ENCODE data around the gene HBD.

HBD gene

GRCh38 chr11:5230266-5230665 lies 4.0 kb downstream of the HBD start:
- Histone ChIP-seq H3K36me3 (ENCODE audit: insufficient read depth, low read length) (no peaks in the 10 kb centered on the region), H3K9ac (ENCODE audit: low read depth, low read length) (no peak overlapping the region), H3K27me3 (ENCODE audit: control insufficient read depth, insufficient read depth, low read length) (peaks cover 10% of the 10 kb centered on the region), H3K4me2 (ENCODE audit: low read length) (no peak overlapping the region), H3K4me1 (ENCODE audit: control insufficient read depth, insufficient read depth, low read length) (no peaks in the 10 kb centered on the region), H3K9me3 (replicated peaks; ENCODE audit: low read length) (no peaks in the 10 kb centered on the region), H3K4me3 (ENCODE audit: low read length) (no peak overlapping the region)

DNA sequence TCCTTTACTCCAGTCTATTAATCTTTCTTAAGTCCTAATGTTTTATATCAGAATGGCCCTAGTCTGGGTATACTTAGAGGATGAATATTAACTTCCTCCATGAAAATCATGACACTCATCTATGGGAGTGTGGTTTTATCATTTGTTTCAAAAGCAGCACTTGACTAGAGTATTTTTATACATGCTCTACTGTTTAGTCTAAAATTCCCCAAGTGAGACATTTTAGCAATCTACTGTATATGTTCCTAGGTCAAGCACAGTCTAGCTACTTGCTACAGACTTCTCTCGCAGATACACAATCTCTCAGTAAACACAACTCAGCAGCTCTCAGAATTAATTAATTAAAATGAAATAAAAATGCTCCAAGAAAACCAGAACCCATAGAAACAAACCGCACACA lies 4.5 kb downstream of the HBD start:
- Histone ChIP-seq H3K4me1 (ENCODE audit: control insufficient read depth, insufficient read depth, low read length) (no peaks in the 10 kb centered on the region), H3K36me3 (ENCODE audit: insufficient read depth, low read length) (no peaks in the 10 kb centered on the region), H3K27me3 (ENCODE audit: control insufficient read depth, insufficient read depth, low read length) (peaks cover 10% of the 10 kb centered on the region), H3K9me3 (replicated peaks; ENCODE audit: low read length) (no peaks in the 10 kb centered on the region), H3K4me2 (ENCODE audit: low read length) (no peak overlapping the region), H3K4me3 (ENCODE audit: low read length) (no peak overlapping the region), H3K9ac (ENCODE audit: low read depth, low read length) (no peak overlapping the region)

DNA sequence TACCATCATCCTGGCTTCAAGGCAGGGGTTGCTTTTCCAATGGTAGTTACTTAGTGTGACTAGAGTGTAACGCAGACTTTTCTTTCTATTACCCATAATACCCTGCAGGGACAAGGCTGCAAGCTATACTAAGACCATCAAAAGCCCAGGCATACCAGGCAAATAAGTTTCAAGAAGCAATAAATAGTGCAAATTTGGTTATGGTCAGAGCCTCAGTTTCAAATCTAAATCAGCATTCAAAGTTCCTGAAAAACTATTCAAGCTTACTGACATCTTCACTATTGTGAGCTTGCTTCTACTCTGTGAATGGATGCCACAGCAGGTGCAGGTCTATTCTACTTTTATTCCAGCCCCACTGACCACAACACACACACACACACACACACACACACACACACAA lies 4.9 kb downstream of the HBD start:
- Histone ChIP-seq H3K4me3 (ENCODE audit: low read length) (no peak overlapping the region), H3K9ac (ENCODE audit: low read depth, low read length) (no peak overlapping the region), H3K4me1 (ENCODE audit: control insufficient read depth, insufficient read depth, low read length) (no peaks in the 10 kb centered on the region), H3K27me3 (ENCODE audit: control insufficient read depth, insufficient read depth, low read length) (peaks cover 7% of the 10 kb centered on the region), H3K4me2 (ENCODE audit: low read length) (no peak overlapping the region), H3K9me3 (replicated peaks; ENCODE audit: low read length) (no peaks in the 10 kb centered on the region), H3K36me3 (ENCODE audit: insufficient read depth, low read length) (no peaks in the 10 kb centered on the region)

- peaks cover 3% of the 10 kb centered on the region for H3K27me3 ChIP-seq (ENCODE audit: control insufficient read depth, insufficient read depth, low read length)
- H3K9ac ChIP-seq (ENCODE audit: low read depth, low read length), result no peak overlapping the region
- no peak overlapping the region for H3K4me3 ChIP-seq (ENCODE audit: low read length)
- no peaks in the 10 kb centered on the region for H3K4me1 ChIP-seq (ENCODE audit: control insufficient read depth, insufficient read depth, low read length)
- no peaks in the 10 kb centered on the region for H3K36me3 ChIP-seq (ENCODE audit: insufficient read depth, low read length)
- H3K9me3 ChIP-seq (replicated peaks; ENCODE audit: low read length), result no peaks in the 10 kb centered on the region
- H3K4me2 ChIP-seq (ENCODE audit: low read length), result no peak overlapping the region
Observed at GRCh38 chr11:5228124-5228523, 6.2 kb downstream of the HBD start.

DNA sequence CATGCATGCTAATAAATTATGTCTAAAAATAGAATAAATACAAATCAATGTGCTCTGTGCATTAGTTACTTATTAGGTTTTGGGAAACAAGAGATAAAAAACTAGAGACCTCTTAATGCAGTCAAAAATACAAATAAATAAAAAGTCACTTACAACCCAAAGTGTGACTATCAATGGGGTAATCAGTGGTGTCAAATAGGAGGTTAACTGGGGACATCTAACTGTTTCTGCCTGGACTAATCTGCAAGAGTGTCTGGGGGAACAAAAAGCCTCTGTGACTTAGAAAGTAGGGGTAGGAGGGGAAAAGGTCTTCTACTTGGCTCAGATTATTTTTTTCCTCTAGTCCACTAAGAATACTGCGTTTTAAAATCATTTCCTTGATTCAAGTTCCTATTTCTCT lies 6.6 kb downstream of the HBD start:
- Histone ChIP-seq H3K4me1 (ENCODE audit: control insufficient read depth, insufficient read depth, low read length) (no peaks in the 10 kb centered on the region), H3K9ac (ENCODE audit: low read depth, low read length) (no peak overlapping the region), H3K4me2 (ENCODE audit: low read length) (no peak overlapping the region), H3K36me3 (ENCODE audit: insufficient read depth, low read length) (no peaks in the 10 kb centered on the region), H3K4me3 (ENCODE audit: low read length) (no peak overlapping the region), H3K27me3 (ENCODE audit: control insufficient read depth, insufficient read depth, low read length) (peaks cover 3% of the 10 kb centered on the region), H3K9me3 (replicated peaks; ENCODE audit: low read length) (no peaks in the 10 kb centered on the region)

- Histone ChIP-seq H3K4me3 (ENCODE audit: low read length) (no peak within 1 kb of the TSS), H3K4me2 (ENCODE audit: low read length) (no peak within 1 kb of the TSS), H3K36me3 (ENCODE audit: insufficient read depth, low read length) (no peaks in the 10 kb centered on the region), H3K9me3 (replicated peaks; ENCODE audit: low read length) (no peaks in the 10 kb centered on the region), H3K4me1 (ENCODE audit: control insufficient read depth, insufficient read depth, low read length) (no peaks in the 10 kb centered on the region), H3K27me3 (ENCODE audit: control insufficient read depth, insufficient read depth, low read length) (peaks cover 3% of the 10 kb centered on the region), H3K9ac (ENCODE audit: low read depth, low read length) (no peak within 1 kb of the TSS)
Observed at GRCh38 chr11:5226732-5227310, 7.5 kb downstream of the HBD start, which contains the start of gene HBB. Gene HBB, minus strand, starts transcription at chr11:5227071. Its CDS starts 50 bp downstream, at chr11:5227021.

DNA sequence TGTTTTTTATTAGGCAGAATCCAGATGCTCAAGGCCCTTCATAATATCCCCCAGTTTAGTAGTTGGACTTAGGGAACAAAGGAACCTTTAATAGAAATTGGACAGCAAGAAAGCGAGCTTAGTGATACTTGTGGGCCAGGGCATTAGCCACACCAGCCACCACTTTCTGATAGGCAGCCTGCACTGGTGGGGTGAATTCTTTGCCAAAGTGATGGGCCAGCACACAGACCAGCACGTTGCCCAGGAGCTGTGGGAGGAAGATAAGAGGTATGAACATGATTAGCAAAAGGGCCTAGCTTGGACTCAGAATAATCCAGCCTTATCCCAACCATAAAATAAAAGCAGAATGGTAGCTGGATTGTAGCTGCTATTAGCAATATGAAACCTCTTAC lies 8.8 kb downstream of the HBD start:
- no peak overlapping the region for H3K4me3 ChIP-seq (ENCODE audit: low read length)
- no peaks in the 10 kb centered on the region for H3K9me3 ChIP-seq (replicated peaks; ENCODE audit: low read length)

GRCh38 chr11:5224538-5225479 lies 9.5 kb downstream of the HBD start:
- H3K4me3 ChIP-seq (ENCODE audit: low read length), result no peak overlapping the region
- H3K36me3 ChIP-seq (ENCODE audit: insufficient read depth, low read length), result no peaks in the 10 kb centered on the region
- H3K9ac ChIP-seq (ENCODE audit: low read depth, low read length), result no peak overlapping the region
- H3K4me2 ChIP-seq (ENCODE audit: low read length), result no peak overlapping the region
- peaks cover 3% of the 10 kb centered on the region for H3K27me3 ChIP-seq (ENCODE audit: control insufficient read depth, insufficient read depth, low read length)
- no peaks in the 10 kb centered on the region for H3K4me1 ChIP-seq (ENCODE audit: control insufficient read depth, insufficient read depth, low read length)
- H3K9me3 ChIP-seq (replicated peaks; ENCODE audit: low read length), result no peaks in the 10 kb centered on the region

More for the DNA sequence above, 8.8 kb downstream of the HBD start:
- Histone ChIP-seq H3K36me3 (ENCODE audit: insufficient read depth, low read length) (no peaks in the 10 kb centered on the region), H3K9ac (ENCODE audit: low read depth, low read length) (no peak overlapping the region), H3K4me1 (ENCODE audit: control insufficient read depth, insufficient read depth, low read length) (no peaks in the 10 kb centered on the region), H3K4me2 (ENCODE audit: low read length) (no peak overlapping the region), H3K27me3 (ENCODE audit: control insufficient read depth, insufficient read depth, low read length) (peaks cover 3% of the 10 kb centered on the region)

GRCh38 chr11:5223686-5224085 lies 10.6 kb downstream of the HBD start:
- H3K9me3 ChIP-seq (replicated peaks; ENCODE audit: low read length), result no peaks in the 10 kb centered on the region
- peaks cover 3% of the 10 kb centered on the region for H3K27me3 ChIP-seq (ENCODE audit: control insufficient read depth, insufficient read depth, low read length)
- no peak overlapping the region for H3K9ac ChIP-seq (ENCODE audit: low read depth, low read length)
- H3K36me3 ChIP-seq (ENCODE audit: insufficient read depth, low read length), result no peaks in the 10 kb centered on the region
- no peak overlapping the region for H3K4me2 ChIP-seq (ENCODE audit: low read length)
- no peaks in the 10 kb centered on the region for H3K4me1 ChIP-seq (ENCODE audit: control insufficient read depth, insufficient read depth, low read length)
- H3K4me3 ChIP-seq (ENCODE audit: low read length), result no peak overlapping the region

DNA sequence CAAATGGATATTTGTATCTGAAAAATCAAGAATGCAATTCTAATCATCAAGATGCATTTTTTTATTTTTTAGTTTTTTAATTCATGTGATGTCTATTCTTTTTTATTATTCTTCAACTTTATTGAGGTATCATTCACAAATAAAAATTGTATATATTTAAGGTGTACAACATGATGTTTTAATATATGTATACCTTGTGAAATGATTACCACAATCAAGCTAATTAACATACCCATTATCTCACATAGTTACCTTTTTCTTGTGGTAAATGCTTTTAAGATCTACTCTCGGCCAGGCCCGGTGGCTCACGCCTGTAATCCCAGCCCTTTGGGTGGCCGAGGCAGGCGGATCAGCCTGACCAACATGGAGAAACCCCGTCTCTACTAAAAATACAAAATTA lies 11.1 kb downstream of the HBD start:
- Histone ChIP-seq H3K36me3 (ENCODE audit: insufficient read depth, low read length) (no peaks in the 10 kb centered on the region), H3K4me1 (ENCODE audit: control insufficient read depth, insufficient read depth, low read length) (no peaks in the 10 kb centered on the region), H3K9ac (ENCODE audit: low read depth, low read length) (no peak overlapping the region), H3K9me3 (replicated peaks; ENCODE audit: low read length) (no peaks in the 10 kb centered on the region), H3K27me3 (ENCODE audit: control insufficient read depth, insufficient read depth, low read length) (peaks cover 2% of the 10 kb centered on the region), H3K4me3 (ENCODE audit: low read length) (no peak overlapping the region), H3K4me2 (ENCODE audit: low read length) (no peak overlapping the region)

DNA sequence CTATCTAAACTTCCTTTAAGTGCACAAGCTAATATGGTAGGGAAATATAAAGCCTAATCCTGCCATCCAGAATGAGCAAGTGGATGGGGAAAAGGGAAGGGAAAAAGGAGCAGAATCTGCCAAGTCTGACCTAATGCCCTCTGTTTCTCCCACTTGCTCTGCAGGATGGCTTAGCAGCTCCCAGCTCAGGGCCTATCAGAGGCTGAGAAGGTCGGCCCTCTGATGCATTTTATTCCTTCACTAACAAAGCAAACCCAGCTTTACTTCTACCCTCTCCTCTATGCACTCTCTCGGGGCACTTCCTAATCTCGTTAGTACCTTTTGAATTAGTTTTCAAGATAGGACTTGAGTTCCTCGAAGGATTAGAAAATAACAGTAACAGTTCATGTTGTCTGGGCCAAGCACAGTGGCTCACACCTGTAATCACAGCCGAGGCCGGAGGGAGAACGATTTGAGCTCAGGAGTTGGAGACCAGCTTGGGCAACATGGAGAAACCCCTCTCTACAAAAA lies 23.9 kb downstream of the HBD start:
- H3K4me2 ChIP-seq (ENCODE audit: low read length), result no peak overlapping the region
- no peak overlapping the region for H3K9ac ChIP-seq (ENCODE audit: low read depth, low read length)

More for the DNA sequence above, 23.9 kb downstream of the HBD start:
- no peaks in the 10 kb centered on the region for H3K27me3 ChIP-seq (ENCODE audit: control insufficient read depth, insufficient read depth, low read length)
- no peaks in the 10 kb centered on the region for H3K9me3 ChIP-seq (replicated peaks; ENCODE audit: low read length)
- no peaks in the 10 kb centered on the region for H3K4me1 ChIP-seq (ENCODE audit: control insufficient read depth, insufficient read depth, low read length)
- H3K4me3 ChIP-seq (ENCODE audit: low read length), result no peak overlapping the region
- H3K36me3 ChIP-seq (ENCODE audit: insufficient read depth, low read length), result no peaks in the 10 kb centered on the region
